ENCODE data around the gene SMARCA2.

SMARCA2 gene

GRCh38 chr9:2039294-2040180, 24.4 kb downstream of the SMARCA2 start:
- H3K36me3 ChIP-seq (ENCODE audit: control insufficient read depth in 4 of 4, insufficient read depth in 4 of 4, low read length in 3 of 4) = peaks cover 23 to 78% (median 57%) of the 10 kb centered on the region in 4 experiments
- POLR2A ChIA-PET = no interaction called here

DNA sequence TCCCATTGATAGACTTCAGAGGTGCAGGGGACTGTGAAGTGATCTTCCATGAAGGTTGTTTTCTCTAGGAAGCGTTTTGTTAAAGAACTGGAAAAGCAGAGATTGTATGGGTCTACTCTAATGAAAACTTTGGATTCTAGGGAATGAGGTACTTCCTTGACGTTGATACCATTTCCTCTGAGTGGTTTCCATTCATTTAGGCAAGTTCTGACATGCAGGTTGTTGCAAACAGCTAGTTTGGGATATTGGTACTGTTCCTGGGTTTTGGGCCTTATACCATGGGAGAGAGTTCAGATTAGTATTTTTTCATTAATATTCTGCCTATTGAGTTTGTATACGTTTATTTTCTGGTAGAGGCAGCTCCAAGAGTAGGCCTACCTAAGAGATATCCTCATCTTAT, 25.7 kb downstream of the SMARCA2 start:
- H3K27ac ChIP-seq (ENCODE audit: insufficient read depth in 1 of 2, low read depth in 1 of 2, low read length in 2 of 2, poor library complexity in 1 of 2, severe bottlenecking in 2 of 2) = no peak overlapping the region
- ChIA-PET CTCF (interaction anchor here (0.9 kb wide), 1 partner anchor 13 kb away, joined by 3 read pairs; no protein-coding TSS in a partner anchor), POLR2A (no interaction called here)
- no peaks in the 10 kb centered on the region for H3K27me3 ChIP-seq (replicated peaks in 2 of 5; ENCODE audit: control insufficient read depth in 4 of 5, insufficient read depth in 5 of 5, low read length in 4 of 5)
- 75% methylated on average over 2 of the region's 3 CpGs for WGBS (ENCODE audit: insufficient coverage)
- H3K9me3 ChIP-seq (ENCODE audit: control extremely low read depth in 1 of 5, control insufficient read depth in 4 of 5, insufficient read depth in 2 of 5, low read depth in 1 of 5, low read length in 4 of 5) = no peaks in the 10 kb centered on the region
- peaks cover 0 to 9% (median 0%) of the 10 kb centered on the region in 4 experiments for H3K4me1 ChIP-seq (ENCODE audit: control extremely low read depth in 1 of 4, control insufficient read depth in 4 of 4, insufficient read depth in 4 of 4, low read length in 3 of 4)
- H3K36me3 ChIP-seq (ENCODE audit: control insufficient read depth in 4 of 4, insufficient read depth in 4 of 4, low read length in 3 of 4) = peaks cover 22 to 75% (median 56%) of the 10 kb centered on the region in 4 experiments
- no peak overlapping the region for H3K4me3 ChIP-seq (ENCODE audit: control insufficient read depth in 1 of 7, extremely low read depth in 1 of 7, insufficient read depth in 4 of 7, low read depth in 2 of 7, low read length in 6 of 7)
- DNase-seq = no peak

More at GRCh38 chr9:2039294-2040180, 24.4 kb downstream of the SMARCA2 start:
- 97% methylated on average over 18 of the region's 20 CpGs for WGBS (ENCODE audit: insufficient coverage)
- CTCF ChIA-PET = interaction anchor here (0.8 kb wide), 1 partner anchor 16 kb away, joined by 3 read pairs; no protein-coding TSS in a partner anchor
- Histone ChIP-seq H3K27ac (ENCODE audit: insufficient read depth in 1 of 2, low read depth in 1 of 2, low read length in 2 of 2, poor library complexity in 1 of 2, severe bottlenecking in 2 of 2) (no peak overlapping the region), H3K4me3 (ENCODE audit: control insufficient read depth in 1 of 7, extremely low read depth in 1 of 7, insufficient read depth in 4 of 7, low read depth in 2 of 7, low read length in 6 of 7) (no peak overlapping the region), H3K9me3 (ENCODE audit: control extremely low read depth in 1 of 5, control insufficient read depth in 4 of 5, insufficient read depth in 2 of 5, low read depth in 1 of 5, low read length in 4 of 5) (no peaks in the 10 kb centered on the region), H3K27me3 (replicated peaks in 2 of 5; ENCODE audit: control insufficient read depth in 4 of 5, insufficient read depth in 5 of 5, low read length in 4 of 5) (no peaks in the 10 kb centered on the region), H3K4me1 (ENCODE audit: control extremely low read depth in 1 of 4, control insufficient read depth in 4 of 4, insufficient read depth in 4 of 4, low read length in 3 of 4) (peaks cover 0 to 9% (median 0%) of the 10 kb centered on the region in 4 experiments)
- no peak for DNase-seq

- Histone ChIP-seq H3K9me3 (ENCODE audit: control extremely low read depth in 1 of 5, control insufficient read depth in 4 of 5, insufficient read depth in 2 of 5, low read depth in 1 of 5, low read length in 4 of 5) (no peaks in the 10 kb centered on the region), H3K4me1 (ENCODE audit: control extremely low read depth in 1 of 4, control insufficient read depth in 4 of 4, insufficient read depth in 4 of 4, low read length in 3 of 4) (peaks cover 0 to 9% (median 0%) of the 10 kb centered on the region in 4 experiments), H3K27me3 (replicated peaks in 2 of 5; ENCODE audit: control insufficient read depth in 4 of 5, insufficient read depth in 5 of 5, low read length in 4 of 5) (no peaks in the 10 kb centered on the region), H3K27ac (ENCODE audit: insufficient read depth in 1 of 2, low read depth in 1 of 2, low read length in 2 of 2, poor library complexity in 1 of 2, severe bottlenecking in 2 of 2) (no peak overlapping the region), H3K36me3 (ENCODE audit: control insufficient read depth in 4 of 4, insufficient read depth in 4 of 4, low read length in 3 of 4) (peaks cover 25 to 74% (median 56%) of the 10 kb centered on the region in 4 experiments), H3K4me3 (ENCODE audit: control insufficient read depth in 1 of 7, extremely low read depth in 1 of 7, insufficient read depth in 4 of 7, low read depth in 2 of 7, low read length in 6 of 7) (no peak overlapping the region)
- POLR2A ChIA-PET = interaction anchor here (1.2 kb wide), 1 partner anchor 14 kb away, joined by 3 read pairs; no protein-coding TSS in a partner anchor
- DNase-seq = no peak
- CTCF ChIA-PET = interaction anchor here (0.9 to 1.4 kb wide), 2 partner anchors 14 to 19 kb away, joined by 3 read pairs; no protein-coding TSS in a partner anchor
- WGBS (ENCODE audit: insufficient coverage) = no CpG with 5 or more reads among the region's 2 CpGs
Observed at GRCh38 chr9:2041736-2042135, 26.6 kb downstream of the SMARCA2 start.

- Histone ChIP-seq H3K9me3 (ENCODE audit: control extremely low read depth in 1 of 5, control insufficient read depth in 4 of 5, insufficient read depth in 2 of 5, low read depth in 1 of 5, low read length in 4 of 5) (no peaks in the 10 kb centered on the region), H3K27me3 (replicated peaks in 2 of 5; ENCODE audit: control insufficient read depth in 4 of 5, insufficient read depth in 5 of 5, low read length in 4 of 5) (no peaks in the 10 kb centered on the region), H3K4me1 (ENCODE audit: control extremely low read depth in 1 of 4, control insufficient read depth in 4 of 4, insufficient read depth in 4 of 4, low read length in 3 of 4) (peaks cover 0 to 9% (median 0%) of the 10 kb centered on the region in 4 experiments), H3K36me3 (ENCODE audit: control insufficient read depth in 4 of 4, insufficient read depth in 4 of 4, low read length in 3 of 4) (peaks cover 21 to 74% (median 57%) of the 10 kb centered on the region in 4 experiments), H3K4me3 (ENCODE audit: control insufficient read depth in 1 of 7, extremely low read depth in 1 of 7, insufficient read depth in 4 of 7, low read depth in 2 of 7, low read length in 6 of 7) (no peak overlapping the region), H3K27ac (ENCODE audit: insufficient read depth in 1 of 2, low read depth in 1 of 2, low read length in 2 of 2, poor library complexity in 1 of 2, severe bottlenecking in 2 of 2) (no peak overlapping the region)
- ChIA-PET POLR2A (interaction anchor here (1.2 kb wide), 1 partner anchor 12 kb away, joined by 3 read pairs; no protein-coding TSS in a partner anchor), CTCF (interaction anchor here (1.4 kb wide), 1 partner anchor 20 kb away, joined by 3 read pairs; no protein-coding TSS in a partner anchor)
- WGBS (ENCODE audit: insufficient coverage) = 81% methylated on average over 2 of the region's 4 CpGs
- DNase-seq = no peak
Observed at GRCh38 chr9:2043243-2043642, 28.1 kb downstream of the SMARCA2 start.

- H3K4me3 ChIP-seq (ENCODE audit: control insufficient read depth in 1 of 7, extremely low read depth in 1 of 7, insufficient read depth in 4 of 7, low read depth in 2 of 7, low read length in 6 of 7) = no peak overlapping the region
- ChIA-PET CTCF (interaction anchor here (0.8 to 1.5 kb wide), 5 partner anchors 9 to 43 kb away, joined by 3 to 5 read pairs (median 3); no protein-coding TSS in a partner anchor), POLR2A (no interaction called here)
- H3K36me3 ChIP-seq (ENCODE audit: control insufficient read depth in 4 of 4, insufficient read depth in 4 of 4, low read length in 3 of 4) = peaks cover 21 to 74% (median 53%) of the 10 kb centered on the region in 4 experiments
- no peak for DNase-seq
- 79% methylated on average over 11 of the region's 12 CpGs for WGBS (ENCODE audit: insufficient coverage)
- no peaks in the 10 kb centered on the region for H3K9me3 ChIP-seq (ENCODE audit: control extremely low read depth in 1 of 5, control insufficient read depth in 4 of 5, insufficient read depth in 2 of 5, low read depth in 1 of 5, low read length in 4 of 5)
- H3K27me3 ChIP-seq (replicated peaks in 2 of 5; ENCODE audit: control insufficient read depth in 4 of 5, insufficient read depth in 5 of 5, low read length in 4 of 5) = no peaks in the 10 kb centered on the region
- H3K27ac ChIP-seq (ENCODE audit: insufficient read depth in 1 of 2, low read depth in 1 of 2, low read length in 2 of 2, poor library complexity in 1 of 2, severe bottlenecking in 2 of 2) = peak overlapping the region in 1 of 2 experiments; percentile 0
- peaks cover 0 to 9% (median 0%) of the 10 kb centered on the region in 4 experiments for H3K4me1 ChIP-seq (ENCODE audit: control extremely low read depth in 1 of 4, control insufficient read depth in 4 of 4, insufficient read depth in 4 of 4, low read length in 3 of 4)
Observed at GRCh38 chr9:2043881-2044462, 28.8 kb downstream of the SMARCA2 start.

GRCh38 chr9:2047144-2047671, 32.1 kb downstream of the SMARCA2 start:
- H3K4me3 ChIP-seq (ENCODE audit: control insufficient read depth in 1 of 7, extremely low read depth in 1 of 7, insufficient read depth in 4 of 7, low read depth in 2 of 7, low read length in 6 of 7) = no peak overlapping the region
- no peak for DNase-seq
- 97% methylated on average over 54 of the region's 54 CpGs for WGBS (ENCODE audit: insufficient coverage)
- H3K4me1 ChIP-seq (ENCODE audit: control extremely low read depth in 1 of 4, control insufficient read depth in 4 of 4, insufficient read depth in 4 of 4, low read length in 3 of 4) = peaks cover 0 to 5% (median 0%) of the 10 kb centered on the region in 4 experiments
- no peaks in the 10 kb centered on the region for H3K9me3 ChIP-seq (ENCODE audit: control extremely low read depth in 1 of 5, control insufficient read depth in 4 of 5, insufficient read depth in 2 of 5, low read depth in 1 of 5, low read length in 4 of 5)
- H3K27me3 ChIP-seq (replicated peaks in 2 of 5; ENCODE audit: control insufficient read depth in 4 of 5, insufficient read depth in 5 of 5, low read length in 4 of 5) = no peaks in the 10 kb centered on the region
- ChIA-PET POLR2A (no interaction called here), CTCF (interaction anchor here (1.0 to 2.4 kb wide), 3 partner anchors 15 to 32 kb away, joined by 4 to 9 read pairs (median 4); partner anchors contain the start of gene SMARCA2)
- H3K27ac ChIP-seq (ENCODE audit: insufficient read depth in 1 of 2, low read depth in 1 of 2, low read length in 2 of 2, poor library complexity in 1 of 2, severe bottlenecking in 2 of 2) = no peak overlapping the region
- peaks cover 11 to 64% (median 38%) of the 10 kb centered on the region in 4 experiments for H3K36me3 ChIP-seq (ENCODE audit: control insufficient read depth in 4 of 4, insufficient read depth in 4 of 4, low read length in 3 of 4)
